Mesenchymal stem cell (in vitro differentiated cells and primary cell): ENCODE data around the gene PACS1.

Source experiments
- DNase-seq: peaks from one replicate; pipeline ENCODE4 v3.0.0-alpha.2; 2013
- H2AFZ ChIP-seq: one replicate; pipeline ENCODE4 v1.6.1; 2013; ENCODE audit warnings: low read depth, mild to moderate bottlenecking, control low read depth, inconsistent platforms, low read length, moderate library complexity
- H2AK5ac ChIP-seq: 2 replicates; pipeline ENCODE4 v1.6.1; 2013; ENCODE audit warnings: low read length, moderate library complexity, mild to moderate bottlenecking, inconsistent platforms; ENCODE audit not compliant: severe bottlenecking
- H2BK120ac ChIP-seq: one replicate; pipeline ENCODE4 v1.6.1; 2013; ENCODE audit warnings: low read depth, mild to moderate bottlenecking, inconsistent platforms, low read length, moderate library complexity
- H2BK12ac ChIP-seq, 2 experiments: one replicate each; pipeline ENCODE4 v1.6.1; 2013; ENCODE audit warnings: inconsistent platforms in 2 of 2, low read length in 2 of 2, mild to moderate bottlenecking in 2 of 2, moderate library complexity in 2 of 2, control low read depth in 1 of 2
- H2BK15ac ChIP-seq: one replicate; pipeline ENCODE4 v1.6.1; 2013; ENCODE audit warnings: mild to moderate bottlenecking, low read depth, inconsistent platforms; ENCODE audit not compliant: poor library complexity, severe bottlenecking
- H2BK5ac ChIP-seq: 2 replicates; pipeline ENCODE4 v1.6.1; 2013; ENCODE audit warnings: low read depth, mild to moderate bottlenecking, low read length, control low read depth, inconsistent platforms; ENCODE audit not compliant: poor library complexity, severe bottlenecking
- H3K14ac ChIP-seq, 2 experiments: one replicate each; pipeline ENCODE4 v1.6.1; 2013; ENCODE audit warnings: inconsistent platforms in 2 of 2, low read length in 2 of 2, control low read depth in 1 of 2, mild to moderate bottlenecking in 1 of 2, moderate library complexity in 1 of 2
- H3K18ac ChIP-seq, 2 experiments: one replicate each; pipeline ENCODE4 v1.6.1; 2013; ENCODE audit warnings: inconsistent platforms in 2 of 2, low read length in 2 of 2, control low read depth in 1 of 2, low read depth in 1 of 2, mild to moderate bottlenecking in 1 of 2
- H3K23ac ChIP-seq, 2 experiments: one replicate each; pipeline ENCODE4 v1.6.1; 2013; ENCODE audit warnings: inconsistent platforms in 2 of 2, low read length in 2 of 2, mild to moderate bottlenecking in 2 of 2, moderate library complexity in 2 of 2, control low read depth in 1 of 2
- H3K27ac ChIP-seq: 2 replicates; pipeline ENCODE4 v1.5.1; 2013; ENCODE audit warnings: mild to moderate bottlenecking, moderate library complexity, low read length, control low read depth, inconsistent platforms; ENCODE audit not compliant: poor library complexity, severe bottlenecking
- H3K27me3 ChIP-seq, 2 experiments: 2 replicates each; pipeline versions ENCODE4 v1.6.1 to v1.7.0; 2013; ENCODE audit warnings: low read length in 2 of 2, mild to moderate bottlenecking in 2 of 2, moderate library complexity in 2 of 2, control low read depth in 1 of 2, inconsistent platforms in 1 of 2; ENCODE audit not compliant: control insufficient read depth in 1 of 2, insufficient read depth in 1 of 2
- H3K36me3 ChIP-seq, 2 experiments: 2 replicates each; pipeline versions ENCODE4 v1.6.1 to v1.7.0; 2013; ENCODE audit warnings: low read length in 2 of 2, control low read depth in 1 of 2, inconsistent platforms in 1 of 2, low read depth in 1 of 2, mild to moderate bottlenecking in 1 of 2; ENCODE audit not compliant: insufficient read depth in 2 of 2, control insufficient read depth in 1 of 2
- H3K4ac ChIP-seq, 2 experiments: one replicate each; pipeline ENCODE4 v1.6.1; 2013; ENCODE audit warnings: inconsistent platforms in 2 of 2, low read length in 2 of 2, mild to moderate bottlenecking in 2 of 2, moderate library complexity in 2 of 2, control low read depth in 1 of 2, low read depth in 1 of 2
- H3K4me1 ChIP-seq: 2 replicates; pipeline ENCODE4 v1.6.1; 2013; ENCODE audit warnings: low read depth, low read length, control low read depth; ENCODE audit not compliant: control insufficient read depth, insufficient read depth
- H3K4me2 ChIP-seq: 2 replicates; pipeline ENCODE4 v1.6.1; 2013; ENCODE audit warnings: low read length, mild to moderate bottlenecking, inconsistent platforms; ENCODE audit not compliant: poor library complexity, severe bottlenecking
- H3K4me3 ChIP-seq, 2 experiments: 2 replicates each; pipeline versions ENCODE4 v1.5.1 to v1.7.0; 2013; ENCODE audit warnings: low read length in 2 of 2, mild to moderate bottlenecking in 2 of 2, control low read depth in 1 of 2, low read depth in 1 of 2; ENCODE audit not compliant: insufficient read depth in 1 of 2
- H3K79me1 ChIP-seq: replicated peaks from 2 replicates; pipeline ENCODE4 v1.6.1; 2013; ENCODE audit warnings: mild to moderate bottlenecking, control low read depth, low read length, inconsistent platforms; ENCODE audit not compliant: poor library complexity, severe bottlenecking
- H3K9ac ChIP-seq: 2 replicates; pipeline ENCODE4 v1.7.0; 2013; ENCODE audit warnings: mild to moderate bottlenecking, low read length, moderate library complexity
- H3K9me3 ChIP-seq: 2 replicates; pipeline ENCODE4 v1.7.0; 2013; ENCODE audit warnings: mild to moderate bottlenecking, low read length; ENCODE audit not compliant: control insufficient read depth
- H4K8ac ChIP-seq: one replicate; pipeline ENCODE4 v1.6.1; 2013; ENCODE audit warnings: inconsistent platforms, mild to moderate bottlenecking, low read length, moderate library complexity
- H4K91ac ChIP-seq: one replicate; pipeline ENCODE4 v1.6.1; 2013; ENCODE audit warnings: mild to moderate bottlenecking, low read length, inconsistent platforms
- WGBS: methylation state at CpG from one replicate; pipeline ENCODE4 v1.1.7; 2013; ENCODE audit warnings: mixed read lengths; 5-methylcytosine and 5-hydroxymethylcytosine counted together

Gene PACS1

DNA sequence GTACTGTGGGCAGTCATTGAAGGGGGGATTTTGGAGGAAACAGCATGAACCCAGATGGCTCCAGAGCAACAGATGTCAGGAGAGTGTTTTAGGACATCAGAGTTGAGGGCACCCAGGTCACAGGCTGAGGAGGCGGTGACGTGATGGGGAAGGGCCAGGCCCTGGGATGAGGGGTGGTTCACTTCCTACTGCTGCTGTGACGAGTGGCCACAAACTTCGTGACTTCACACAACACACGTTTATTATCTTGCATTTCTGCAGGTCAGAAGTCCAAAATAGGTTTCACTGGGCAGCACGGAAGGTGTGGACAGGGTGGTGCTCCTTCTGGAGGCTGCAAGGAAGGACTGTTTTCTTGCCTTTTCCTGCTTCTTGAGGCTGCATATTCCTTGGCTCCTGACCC lies 120.7 kb downstream of the PACS1 start:
- Histone ChIP-seq H2BK5ac (no peak overlapping the region), H3K14ac (no peak overlapping the region), H3K4me1 (peaks cover 6% of the 10 kb centered on the region), H4K91ac (no peak overlapping the region), H3K4ac (no peak overlapping the region), H3K4me2 (no peak overlapping the region), H3K4me3 (no peak overlapping the region), H2AK5ac (no peak overlapping the region), H2BK15ac (no peak overlapping the region), H3K79me1 (peaks cover 25% of the 10 kb centered on the region), H2BK120ac (no peak overlapping the region), H3K9ac (no peak overlapping the region), H2BK12ac (no peak overlapping the region), H3K27ac (no peak overlapping the region), H3K18ac (no peak overlapping the region), H3K9me3 (no peaks in the 10 kb centered on the region), H3K36me3 (peaks cover 7 to 23% of the 10 kb centered on the region in 2 experiments), H2AFZ (no peak overlapping the region), H3K23ac (no peak overlapping the region), H4K8ac (no peak overlapping the region), H3K27me3 (no peaks in the 10 kb centered on the region)
- DNase-seq, result no peak
- WGBS, result 91% methylated on average over 6 of the region's 6 CpGs

DNA sequence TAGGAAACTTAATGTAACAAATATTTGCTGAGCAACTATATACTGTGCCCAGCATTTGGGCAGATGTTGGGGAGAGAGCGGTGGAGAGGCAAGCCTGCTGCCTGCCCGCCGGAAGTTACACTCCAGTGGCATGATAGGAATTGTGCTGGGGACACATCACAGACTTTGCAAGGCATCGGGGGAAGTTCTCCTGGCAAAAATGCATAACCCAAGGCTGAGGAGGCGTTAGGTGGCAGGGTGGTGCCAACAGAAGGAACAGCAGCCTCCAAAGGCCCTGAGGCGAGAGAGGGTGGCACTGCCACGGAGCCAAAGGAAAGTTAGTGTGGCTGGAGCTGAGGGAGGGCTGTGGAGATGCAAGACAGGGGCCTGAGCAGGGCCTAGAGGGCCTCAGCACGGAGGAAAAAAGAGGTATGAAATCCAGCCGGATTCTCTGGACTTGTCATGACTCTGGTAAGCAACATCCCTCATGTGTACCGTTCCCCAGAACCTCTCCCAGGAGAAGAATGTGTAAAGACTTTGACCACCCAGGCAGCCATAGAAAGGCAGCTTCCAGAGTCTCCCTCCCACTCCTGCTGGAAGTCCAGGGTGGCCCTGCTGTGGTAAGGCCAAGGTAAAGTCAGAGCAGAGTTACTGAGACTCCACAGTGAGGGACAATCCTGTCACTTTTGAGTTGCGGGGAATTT lies 122.2 kb downstream of the PACS1 start:
- Histone ChIP-seq H2BK15ac (no peak overlapping the region), H2BK12ac (no peak overlapping the region), H2BK120ac (no peak overlapping the region), H2AK5ac (no peak overlapping the region), H4K91ac (no peak overlapping the region), H3K4ac (no peak overlapping the region), H3K23ac (peak overlapping the region in 1 of 2 experiments; percentile 20), H3K9ac (no peak overlapping the region), H2BK5ac (no peak overlapping the region), H3K4me3 (no peak overlapping the region), H3K27me3 (no peaks in the 10 kb centered on the region), H3K4me1 (peaks cover 6% of the 10 kb centered on the region), H3K79me1 (peaks cover 30% of the 10 kb centered on the region), H3K14ac (no peak overlapping the region), H3K36me3 (peaks cover 11 to 27% of the 10 kb centered on the region in 2 experiments), H3K27ac (no peak overlapping the region), H3K9me3 (no peaks in the 10 kb centered on the region), H2AFZ (no peak overlapping the region), H3K18ac (no peak overlapping the region), H3K4me2 (no peak overlapping the region), H4K8ac (no peak overlapping the region)
- WGBS, result 87% methylated on average over 10 of the region's 11 CpGs
- DNase-seq, result no peak

DNA sequence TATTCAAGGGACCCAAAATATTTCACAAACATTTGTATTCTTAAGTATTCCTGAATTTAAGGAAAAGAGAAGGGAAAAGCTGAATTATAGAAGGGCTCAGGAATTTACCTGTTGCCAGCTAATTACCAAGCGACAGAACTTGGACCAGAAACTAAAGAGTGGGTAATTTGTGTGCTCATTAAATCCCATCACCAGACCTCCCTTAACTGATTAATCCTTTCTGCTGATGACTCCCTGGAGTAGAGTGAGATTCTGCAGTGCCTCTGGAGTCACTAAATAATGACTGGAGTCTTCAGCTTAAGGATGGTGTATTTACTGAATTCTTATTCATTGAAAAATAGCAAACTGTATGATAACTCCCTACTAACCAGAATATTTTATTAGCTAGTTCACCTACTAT lies 124.3 kb downstream of the PACS1 start:
- Histone ChIP-seq H3K27me3 (no peaks in the 10 kb centered on the region), H3K9me3 (peaks cover 1% of the 10 kb centered on the region), H2BK12ac (no peak overlapping the region), H3K79me1 (peaks cover 27% of the 10 kb centered on the region), H3K4ac (no peak overlapping the region), H3K14ac (no peak overlapping the region), H4K91ac (no peak overlapping the region), H3K36me3 (peaks cover 11 to 35% of the 10 kb centered on the region in 2 experiments), H3K27ac (no peak overlapping the region), H2BK120ac (no peak overlapping the region), H4K8ac (no peak overlapping the region), H2AFZ (no peak overlapping the region), H3K4me3 (no peak overlapping the region), H3K4me2 (no peak overlapping the region), H3K9ac (no peak overlapping the region), H3K23ac (no peak overlapping the region), H3K18ac (no peak overlapping the region), H2BK5ac (no peak overlapping the region), H2AK5ac (no peak overlapping the region), H2BK15ac (no peak overlapping the region), H3K4me1 (peaks cover 6% of the 10 kb centered on the region)
- WGBS, result no CpG with 5 or more reads among the region's 1 CpG
- no peak for DNase-seq

DNA sequence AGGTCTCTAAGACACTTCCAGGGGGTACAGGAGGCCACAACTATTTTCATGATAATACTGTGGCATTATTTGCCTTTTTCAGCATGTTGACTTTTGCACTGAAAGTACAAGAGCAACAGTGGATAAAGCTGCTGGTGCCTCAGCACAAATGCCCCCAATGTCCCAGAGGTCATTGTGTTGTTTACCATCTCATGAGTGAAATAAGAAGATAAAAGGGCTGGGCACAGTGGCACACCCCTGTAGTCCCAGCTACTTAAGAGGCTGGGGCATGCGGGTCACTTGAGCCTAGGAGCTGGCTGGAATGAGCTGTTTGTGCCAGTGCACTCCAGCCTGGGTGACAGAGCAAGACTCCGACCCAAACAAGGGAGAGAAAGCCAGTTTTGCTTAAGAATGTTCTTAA lies 125.8 kb downstream of the PACS1 start:
- no peak overlapping the region for H2AK5ac ChIP-seq
- H3K27me3 ChIP-seq, result no peaks in the 10 kb centered on the region
- no peak overlapping the region for H4K91ac ChIP-seq
- H3K14ac ChIP-seq, result no peak overlapping the region
- no peak overlapping the region for H2BK15ac ChIP-seq
- no peak overlapping the region for H3K23ac ChIP-seq
- H3K4me1 ChIP-seq, result peaks cover 6% of the 10 kb centered on the region
- no peak overlapping the region for H3K4me3 ChIP-seq
- H2BK5ac ChIP-seq, result no peak overlapping the region
- peak overlapping the region; percentile 37 for H4K8ac ChIP-seq
- H3K18ac ChIP-seq, result no peak overlapping the region
- DNase-seq, result no peak
- no peak overlapping the region for H2AFZ ChIP-seq
- H3K36me3 ChIP-seq, result peaks cover 15 to 35% of the 10 kb centered on the region in 2 experiments
- H3K4me2 ChIP-seq, result no peak overlapping the region
- H3K27ac ChIP-seq, result no peak overlapping the region
- peaks cover 24% of the 10 kb centered on the region for H3K79me1 ChIP-seq
- no peak overlapping the region for H2BK12ac ChIP-seq
- no peak overlapping the region for H2BK120ac ChIP-seq
- no peak overlapping the region for H3K4ac ChIP-seq
- 100% methylated on average over 2 of the region's 2 CpGs for WGBS
- H3K9ac ChIP-seq, result no peak overlapping the region
- peaks cover 4% of the 10 kb centered on the region for H3K9me3 ChIP-seq
